H9 (cell line): ENCODE measurements around the gene IGFBP5. TPM values are rescaled to one million over a fixed set of nuclear protein-coding genes. Genes with fewer than 3 reads are reported as not detected.

Experiments used
- DNase-seq: peaks from one replicate; pipeline ENCODE4 v3.0.0-alpha.2; 2017
- H2AFZ ChIP-seq: one replicate; pipeline ENCODE4 v1.6.1; 2013; ENCODE audit warnings: mild to moderate bottlenecking, low read length, control low read depth, moderate library complexity
- H2AK5ac ChIP-seq: 2 replicates; pipeline ENCODE4 v1.6.1; 2013; ENCODE audit warnings: low read length, control low read depth, mixed read lengths; ENCODE audit not compliant: insufficient read length
- H2BK120ac ChIP-seq: one replicate; pipeline ENCODE4 v1.6.1; 2013; ENCODE audit warnings: low read depth, mild to moderate bottlenecking, low read length, control low read depth, inconsistent platforms; ENCODE audit not compliant: poor library complexity, severe bottlenecking
- H2BK12ac ChIP-seq: 2 replicates; pipeline ENCODE4 v1.6.1; 2013; ENCODE audit warnings: low read length, control low read depth, mixed read lengths, low read depth; ENCODE audit not compliant: insufficient read length
- H2BK15ac ChIP-seq: 2 replicates; pipeline ENCODE4 v1.6.1; 2013; ENCODE audit warnings: low read depth, low read length, control low read depth
- H2BK20ac ChIP-seq: one replicate; pipeline ENCODE4 v1.6.1; 2013; ENCODE audit warnings: low read depth, mild to moderate bottlenecking, low read length, control low read depth, inconsistent platforms; ENCODE audit not compliant: poor library complexity, severe bottlenecking
- H2BK5ac ChIP-seq: 2 replicates; pipeline ENCODE4 v1.6.1; 2013; ENCODE audit warnings: low read length, control low read depth, mixed read lengths; ENCODE audit not compliant: insufficient read length
- H3K14ac ChIP-seq: 2 replicates; pipeline ENCODE4 v1.6.1; 2013; ENCODE audit warnings: low read length, control low read depth; ENCODE audit not compliant: insufficient read depth
- H3K18ac ChIP-seq: 2 replicates; pipeline ENCODE4 v1.6.1; 2013; ENCODE audit warnings: low read depth, mild to moderate bottlenecking, mixed read lengths, low read length, control low read depth; ENCODE audit not compliant: insufficient read length
- H3K23ac ChIP-seq: 2 replicates; pipeline ENCODE4 v1.6.1; 2013; ENCODE audit warnings: low read length, control low read depth, mixed read lengths, low read depth; ENCODE audit not compliant: insufficient read length
- H3K23me2 ChIP-seq: 2 replicates; pipeline ENCODE4 v1.6.1; 2013; ENCODE audit warnings: low read depth, mild to moderate bottlenecking, mixed read lengths, low read length, control low read depth; ENCODE audit not compliant: insufficient read length, poor library complexity, severe bottlenecking
- H3K27ac ChIP-seq: 2 replicates; pipeline ENCODE4 v1.5.1; 2013; ENCODE audit warnings: low read length, control low read depth, mixed read lengths, low read depth; ENCODE audit not compliant: insufficient read length
- H3K27me3 ChIP-seq: 2 replicates; pipeline ENCODE4 v1.6.1; 2013; ENCODE audit warnings: low read length, control low read depth, inconsistent platforms; ENCODE audit not compliant: insufficient read depth
- H3K4ac ChIP-seq: 2 replicates; pipeline ENCODE4 v1.6.1; 2013; ENCODE audit warnings: low read depth, mild to moderate bottlenecking, control low read depth, inconsistent platforms, low read length, moderate library complexity
- H3K4me1 ChIP-seq: 2 replicates; pipeline ENCODE4 v1.6.1; 2013; ENCODE audit warnings: low read length, control low read depth, inconsistent platforms; ENCODE audit not compliant: insufficient read depth
- H3K4me2 ChIP-seq: 2 replicates; pipeline ENCODE4 v1.6.1; 2013; ENCODE audit warnings: low read length, control low read depth, mixed read lengths; ENCODE audit not compliant: insufficient read length, insufficient read depth
- H3K56ac ChIP-seq: 2 replicates; pipeline ENCODE4 v1.6.1; 2013; ENCODE audit warnings: low read depth, mild to moderate bottlenecking, mixed read lengths, low read length, control low read depth; ENCODE audit not compliant: insufficient read length
- H3K79me1 ChIP-seq: 2 replicates; pipeline ENCODE4 v1.6.1; 2013; ENCODE audit warnings: low read depth, mild to moderate bottlenecking, moderate library complexity, low read length, control low read depth, inconsistent platforms; ENCODE audit not compliant: insufficient read depth, poor library complexity, severe bottlenecking
- H3K79me2 ChIP-seq: 2 replicates; pipeline ENCODE4 v1.6.1; 2013; ENCODE audit warnings: low read length, control low read depth, inconsistent platforms; ENCODE audit not compliant: insufficient read depth
- H3K9ac ChIP-seq: 2 replicates; pipeline ENCODE4 v1.6.1; 2013; ENCODE audit warnings: low read length, control low read depth, mixed read lengths; ENCODE audit not compliant: insufficient read length; ENCODE audit errors: extremely low read depth
- H3K9me3 ChIP-seq: one replicate; pipeline ENCODE4 v1.6.1; 2013; ENCODE audit warnings: low read depth, low read length, inconsistent platforms; ENCODE audit not compliant: control insufficient read depth
- H3T11ph ChIP-seq: one replicate; pipeline ENCODE4 v1.6.1; 2013; ENCODE audit warnings: mild to moderate bottlenecking, low read length, control low read depth, inconsistent platforms
- H4K20me1 ChIP-seq: one replicate; pipeline ENCODE4 v1.6.1; 2013; ENCODE audit not compliant: control insufficient read depth, insufficient read length, insufficient read depth
- H4K5ac ChIP-seq: 2 replicates; pipeline ENCODE4 v1.6.1; 2013; ENCODE audit warnings: low read depth, mild to moderate bottlenecking, mixed read lengths, low read length, control low read depth; ENCODE audit not compliant: insufficient read length
- H4K8ac ChIP-seq: replicated peaks from 2 replicates; pipeline ENCODE4 v1.6.1; 2013; ENCODE audit warnings: low read length, control low read depth, mixed read lengths, low read depth; ENCODE audit not compliant: insufficient read length
- H4K91ac ChIP-seq: 2 replicates; pipeline ENCODE4 v1.6.1; 2013; ENCODE audit warnings: low read depth, mild to moderate bottlenecking, moderate library complexity, mixed read lengths, low read length, control low read depth; ENCODE audit not compliant: insufficient read length
- H3K27ac Mint-ChIP-seq, 3 experiments: 2 replicates in 2 of 3; 3 replicates in 1 of 3; pipeline ENCODE4 v1.8.0; 2020 to 2021; ENCODE audit warnings: mixed read lengths in 3 of 3, mild to moderate bottlenecking in 1 of 3, moderate library complexity in 1 of 3
- H3K27me3 Mint-ChIP-seq: 2 replicates; pipeline ENCODE4 v1.8.0; 2021; ENCODE audit warnings: low read depth, mild to moderate bottlenecking, moderate library complexity, mixed read lengths
- H3K36me3 Mint-ChIP-seq, 3 experiments: 2 replicates in 2 of 3; 3 replicates in 1 of 3; pipeline ENCODE4 v1.8.0; 2020 to 2021; ENCODE audit warnings: low read depth in 3 of 3, mixed read lengths in 3 of 3; ENCODE audit not compliant: insufficient read depth in 1 of 3
- H3K4me1 Mint-ChIP-seq, 2 experiments: 2 replicates each; pipeline ENCODE4 v1.8.0; 2020; ENCODE audit warnings: mixed read lengths in 2 of 2
- H3K4me3 Mint-ChIP-seq, 2 experiments: 2 replicates in 1 of 2; 3 replicates in 1 of 2; pipeline ENCODE4 v1.8.0; 2020 to 2021; ENCODE audit warnings: mild to moderate bottlenecking in 2 of 2, mixed read lengths in 2 of 2, moderate library complexity in 1 of 2
- H3K9me3 Mint-ChIP-seq, 2 experiments: 2 replicates in 1 of 2; 3 replicates in 1 of 2; pipeline ENCODE4 v1.8.0; 2020; ENCODE audit warnings: mild to moderate bottlenecking in 2 of 2, mixed read lengths in 2 of 2, moderate library complexity in 1 of 2
- WGBS: extraction: QIAGEN DNeasy Blood & Tissue Kit; methylation state at CpG from one replicate; pipeline ENCODE4 v1.1.7; 2013; ENCODE audit warnings: missing lambda C conversion rate, low lambda C conversion rate, mixed read lengths; ENCODE audit not compliant: insufficient read length; ENCODE audit errors: extremely low coverage; 5-methylcytosine and 5-hydroxymethylcytosine counted together
- total RNA-seq: library from RNA; stranded (reverse); gene quantifications from 2 replicates; pipeline ENCODE4 v1.2.1, GENCODE V29; 2021
- TF ChIP-seq, protein P1 (sequence below): fragments of 200-600 bp; sonication (generic); conservative IDR thresholded peaks from 3 replicates; pipeline ENCODE4 v1.8.0; 2021; ENCODE audit warnings: antibody characterized with exemption, mild to moderate bottlenecking

Gene IGFBP5
- total RNA-seq, 1 experiment from 2014 or later: 0.90 TPM

DNA sequence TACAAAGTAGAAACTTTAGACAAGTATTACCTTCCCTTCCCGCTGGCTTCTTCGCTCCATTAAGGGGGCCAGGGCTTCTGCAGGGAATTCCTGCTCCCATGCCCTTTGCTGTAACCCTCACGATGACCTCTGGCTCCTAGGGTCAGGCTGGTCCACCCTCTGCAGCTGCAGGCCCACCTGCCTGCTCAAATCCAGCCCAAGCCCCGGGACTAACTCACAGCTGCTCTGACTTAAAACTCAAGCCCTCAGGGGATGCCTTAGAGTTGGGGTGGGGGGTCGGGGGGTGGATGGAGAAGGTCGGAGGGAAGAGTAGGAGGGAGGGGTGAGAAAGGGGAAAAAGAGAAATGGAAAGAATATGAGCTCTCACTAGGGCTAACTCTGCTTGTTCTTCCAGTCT, 4.9 kb downstream of the IGFBP5 start:
- Mint-ChIP-seq H3K36me3 (no peaks in the 10 kb centered on the region), H3K9me3 (no peaks in the 10 kb centered on the region; a peak in 2 of 5 replicates), H3K27me3 (peaks cover 67% of the 10 kb centered on the region), H3K27ac (no peak overlapping the region), H3K4me3 (peak overlapping the region in 1 of 2 experiments; percentile 33; a peak in 1 of 5 replicates), H3K4me1 (peaks cover 40 to 57% of the 10 kb centered on the region in 2 experiments)
- Histone ChIP-seq H2AK5ac (no peak overlapping the region), H4K20me1 (no peaks in the 10 kb centered on the region), H3T11ph (no peak overlapping the region), H3K23me2 (peaks cover 31% of the 10 kb centered on the region), H2BK15ac (no peak overlapping the region), H3K79me1 (no peaks in the 10 kb centered on the region), H4K91ac (no peak overlapping the region), H3K4me1 (peaks cover 6% of the 10 kb centered on the region; the same call in 1 of the 2 replicates), H3K79me2 (no peaks in the 10 kb centered on the region), H3K27me3 (peaks cover 3% of the 10 kb centered on the region; the same call in 1 of the 2 replicates), H2BK12ac (no peak overlapping the region), H2BK5ac (no peak overlapping the region), H4K5ac (no peak overlapping the region), H2BK20ac (no peak overlapping the region), H2BK120ac (no peak overlapping the region), H3K9ac (no peak overlapping the region), H2AFZ (no peak overlapping the region), H4K8ac (no peak overlapping the region), H3K14ac (no peak overlapping the region), H3K4me2 (no peak overlapping the region), H3K27ac (no peak overlapping the region), H3K23ac (no peak overlapping the region), H3K18ac (no peak overlapping the region), H3K56ac (no peak overlapping the region), H3K9me3 (no peaks in the 10 kb centered on the region), H3K4ac (no peak overlapping the region)
- TF ChIP-seq, protein P1, sequence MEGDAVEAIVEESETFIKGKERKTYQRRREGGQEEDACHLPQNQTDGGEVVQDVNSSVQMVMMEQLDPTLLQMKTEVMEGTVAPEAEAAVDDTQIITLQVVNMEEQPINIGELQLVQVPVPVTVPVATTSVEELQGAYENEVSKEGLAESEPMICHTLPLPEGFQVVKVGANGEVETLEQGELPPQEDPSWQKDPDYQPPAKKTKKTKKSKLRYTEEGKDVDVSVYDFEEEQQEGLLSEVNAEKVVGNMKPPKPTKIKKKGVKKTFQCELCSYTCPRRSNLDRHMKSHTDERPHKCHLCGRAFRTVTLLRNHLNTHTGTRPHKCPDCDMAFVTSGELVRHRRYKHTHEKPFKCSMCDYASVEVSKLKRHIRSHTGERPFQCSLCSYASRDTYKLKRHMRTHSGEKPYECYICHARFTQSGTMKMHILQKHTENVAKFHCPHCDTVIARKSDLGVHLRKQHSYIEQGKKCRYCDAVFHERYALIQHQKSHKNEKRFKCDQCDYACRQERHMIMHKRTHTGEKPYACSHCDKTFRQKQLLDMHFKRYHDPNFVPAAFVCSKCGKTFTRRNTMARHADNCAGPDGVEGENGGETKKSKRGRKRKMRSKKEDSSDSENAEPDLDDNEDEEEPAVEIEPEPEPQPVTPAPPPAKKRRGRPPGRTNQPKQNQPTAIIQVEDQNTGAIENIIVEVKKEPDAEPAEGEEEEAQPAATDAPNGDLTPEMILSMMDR: no peak
- no CpG with 5 or more reads among the region's 6 CpGs for WGBS
- no peak for DNase-seq
